A673 (cell line): ENCODE measurements around the gene ZNF639. TPM values are rescaled to one million over a fixed set of nuclear protein-coding genes. Genes with fewer than 3 reads are reported as not detected.

Experiments used
- BruUV-seq: library from RNA; stranded (reverse); fragments of 400-500 nt; replicated peaks from 2 replicates; lab custom pipeline; 2021; lab: Mats Ljungman, UMichigan
- CTCF ChIA-PET: fragments of 300-600 bp; sonication (Branson Sonifier 250); formaldehyde crosslinking; loops from one replicate; lab custom pipeline; 2022; ENCODE audit warnings: antibody characterized with exemption; lab: Charles Lee
- POLR2A ChIA-PET: fragments of 300-600 bp; sonication (Branson Sonifier 250); formaldehyde crosslinking; loops from one replicate; lab custom pipeline; 2022; ENCODE audit warnings: antibody characterized with exemption; ENCODE audit not compliant: low non-redundant PET; lab: Charles Lee
- DNase-seq: peaks from one replicate; pipeline ENCODE4 v3.0.0-alpha.2; 2015; ENCODE audit warnings: low spot score
- H3K27ac ChIP-seq: fragments of 200-600 bp; sonication (generic); 2 replicates; pipeline ENCODE4 v1.5.1; 2016; ENCODE audit warnings: mixed run types, low read depth, mild to moderate bottlenecking, mixed read lengths, antibody characterized with exemption, low read length; ENCODE audit not compliant: poor library complexity, severe bottlenecking
- H3K27me3 ChIP-seq: fragments of 200-600 bp; sonication (generic); replicated peaks from 2 replicates; pipeline ENCODE4 v1.6.1; 2017; ENCODE audit warnings: mixed run types, low read depth, mild to moderate bottlenecking, mixed read lengths, antibody characterized with exemption, low read length; ENCODE audit not compliant: insufficient read depth, poor library complexity
- H3K36me3 ChIP-seq: fragments of 200-600 bp; sonication (generic); 2 replicates; pipeline ENCODE4 v1.6.1; 2016; ENCODE audit warnings: mixed run types, mild to moderate bottlenecking, mixed read lengths, antibody characterized with exemption, low read length; ENCODE audit not compliant: insufficient read depth, poor library complexity, severe bottlenecking
- H3K4me1 ChIP-seq: fragments of 200-600 bp; sonication (generic); 2 replicates; pipeline ENCODE4 v1.6.1; 2017; ENCODE audit warnings: mixed run types, mild to moderate bottlenecking, mixed read lengths, antibody characterized with exemption, low read length; ENCODE audit not compliant: insufficient read depth, poor library complexity, severe bottlenecking
- H3K4me3 ChIP-seq: fragments of 200-600 bp; sonication (generic); 2 replicates; pipeline ENCODE4 v1.5.1; 2016; ENCODE audit warnings: low read depth, mixed run types, mild to moderate bottlenecking, mixed read lengths, low read length; ENCODE audit not compliant: poor library complexity, severe bottlenecking
- H3K9me3 ChIP-seq: fragments of 200-600 bp; sonication (generic); 2 replicates; pipeline ENCODE4 v1.6.1; 2016; ENCODE audit warnings: mixed run types, low read depth, mild to moderate bottlenecking, mixed read lengths, antibody characterized with exemption, low read length; ENCODE audit not compliant: poor library complexity, severe bottlenecking
- EZH2 ChIP-seq: fragments of 200-600 bp; sonication (generic); IDR thresholded peaks from 2 replicates; pipeline ENCODE4 v1.6.1; 2017; ENCODE audit warnings: borderline replicate concordance, low read depth, mild to moderate bottlenecking, mixed read lengths, antibody characterized with exemption, low read length; ENCODE audit not compliant: poor library complexity, severe bottlenecking
- intact Hi-C: fragments of 100-400 bp; cut with micrococcal nuclease; formaldehyde crosslinking; loops from one replicate; pipeline ENCODE4 v1.10.0; 2022; ENCODE audit not compliant: unreplicated experiment
- total RNA-seq: library from RNA; stranded (reverse); gene quantifications from 2 replicates; pipeline ENCODE4 v1.2.3, GENCODE V29; 2021
- TF ChIP-seq, protein P1 (sequence below): fragments of 300-800, 200-600 bp; sonication (generic); conservative IDR thresholded peaks from 2 replicates; pipeline ENCODE4 v1.5.1; 2017; ENCODE audit warnings: low read depth, mild to moderate bottlenecking, antibody characterized with exemption, low read length, moderate library complexity, mixed read lengths

ZNF639 gene
- total RNA-seq, 1 experiment from 2014 or later, result 47.4 TPM

DNA sequence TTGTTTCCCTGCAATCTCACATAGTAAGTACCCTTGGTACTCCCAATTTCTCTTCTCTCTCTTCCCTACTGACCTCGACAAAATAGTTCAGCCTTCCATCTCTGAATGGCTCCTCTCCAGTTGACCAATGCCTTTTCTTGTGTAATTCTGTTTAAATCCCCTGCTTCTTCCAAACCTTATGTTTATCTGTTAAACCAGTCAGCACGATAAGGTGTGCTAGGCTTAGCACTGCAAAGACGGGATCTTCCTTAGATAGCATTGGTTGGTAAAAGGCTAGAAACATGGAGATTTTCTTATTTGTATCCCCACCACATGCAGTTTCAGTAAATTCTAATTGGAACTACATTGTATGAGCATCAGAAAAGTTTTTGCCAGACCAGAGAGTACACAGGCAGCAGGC, 46.1 kb upstream of the ZNF639 start:
- Histone ChIP-seq H3K4me1 (no peaks in the 10 kb centered on the region), H3K36me3 (no peaks in the 10 kb centered on the region), H3K27me3 (no peaks in the 10 kb centered on the region), H3K9me3 (no peaks in the 10 kb centered on the region), H3K27ac (no peak overlapping the region), H3K4me3 (no peak overlapping the region)
- no TSS peak for BruUV-seq
- ChIA-PET POLR2A (no interaction called here), CTCF (no interaction called here)
- TF ChIP-seq, protein P1, sequence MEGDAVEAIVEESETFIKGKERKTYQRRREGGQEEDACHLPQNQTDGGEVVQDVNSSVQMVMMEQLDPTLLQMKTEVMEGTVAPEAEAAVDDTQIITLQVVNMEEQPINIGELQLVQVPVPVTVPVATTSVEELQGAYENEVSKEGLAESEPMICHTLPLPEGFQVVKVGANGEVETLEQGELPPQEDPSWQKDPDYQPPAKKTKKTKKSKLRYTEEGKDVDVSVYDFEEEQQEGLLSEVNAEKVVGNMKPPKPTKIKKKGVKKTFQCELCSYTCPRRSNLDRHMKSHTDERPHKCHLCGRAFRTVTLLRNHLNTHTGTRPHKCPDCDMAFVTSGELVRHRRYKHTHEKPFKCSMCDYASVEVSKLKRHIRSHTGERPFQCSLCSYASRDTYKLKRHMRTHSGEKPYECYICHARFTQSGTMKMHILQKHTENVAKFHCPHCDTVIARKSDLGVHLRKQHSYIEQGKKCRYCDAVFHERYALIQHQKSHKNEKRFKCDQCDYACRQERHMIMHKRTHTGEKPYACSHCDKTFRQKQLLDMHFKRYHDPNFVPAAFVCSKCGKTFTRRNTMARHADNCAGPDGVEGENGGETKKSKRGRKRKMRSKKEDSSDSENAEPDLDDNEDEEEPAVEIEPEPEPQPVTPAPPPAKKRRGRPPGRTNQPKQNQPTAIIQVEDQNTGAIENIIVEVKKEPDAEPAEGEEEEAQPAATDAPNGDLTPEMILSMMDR, result no peak
- no peak for TF ChIP-seq EZH2
- no peak for DNase-seq
- intact Hi-C loops, result no loop called here

DNA sequence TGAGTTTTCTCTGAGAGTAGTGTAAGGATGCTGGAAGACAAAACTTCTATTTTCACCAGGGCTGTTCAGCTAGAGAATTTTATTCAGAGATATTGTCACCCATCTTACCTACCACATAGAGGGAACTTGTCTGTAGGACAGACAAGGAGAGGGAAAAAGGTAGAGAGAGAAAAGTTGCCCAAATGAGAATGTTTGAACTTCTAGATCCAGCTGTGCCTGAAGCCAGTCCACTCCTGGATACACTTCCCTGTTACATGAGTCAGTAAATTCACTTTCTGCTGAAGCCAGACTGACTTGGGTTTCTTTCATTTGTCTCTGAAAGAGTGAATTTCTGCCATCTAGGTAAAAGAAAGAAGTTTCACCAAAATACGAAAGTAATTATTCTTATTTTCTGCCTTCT, 44.7 kb upstream of the ZNF639 start:
- no peaks in the 10 kb centered on the region for H3K36me3 ChIP-seq
- POLR2A ChIA-PET, result no interaction called here
- TF ChIP-seq EZH2, result no peak
- TF ChIP-seq, protein P1, result no peak
- intact Hi-C loops, result no loop called here
- no peaks in the 10 kb centered on the region for H3K27me3 ChIP-seq
- no peaks in the 10 kb centered on the region for H3K9me3 ChIP-seq
- H3K4me1 ChIP-seq, result no peaks in the 10 kb centered on the region
- no peak overlapping the region for H3K4me3 ChIP-seq
- CTCF ChIA-PET, result no interaction called here
- H3K27ac ChIP-seq, result no peak overlapping the region
- no TSS peak for BruUV-seq
- no peak for DNase-seq

- DNase-seq, result no peak
- Histone ChIP-seq H3K27ac (no peak overlapping the region), H3K9me3 (no peaks in the 10 kb centered on the region), H3K4me1 (no peaks in the 10 kb centered on the region), H3K36me3 (no peaks in the 10 kb centered on the region), H3K4me3 (no peak overlapping the region), H3K27me3 (no peaks in the 10 kb centered on the region)
- CTCF ChIA-PET, result no interaction called here
- POLR2A ChIA-PET, result interaction anchor here (0.6 kb wide), 1 partner anchor 132 kb away, joined by 3 read pairs; no protein-coding TSS in a partner anchor
- intact Hi-C loops, result no loop called here
- no TSS peak for BruUV-seq
- TF ChIP-seq EZH2, result no peak
- TF ChIP-seq, protein P1, result no peak
These were observed 43.7 kb upstream of the ZNF639 start for GRCh38 chr3:179278932-179279693.
